GM19324 (cell line): Measurements from ENCODE around the gene CCND3.
"Not testable (repeated sequence)": the region's sequence is repeated elsewhere in the genome, so short reads cannot be mapped to it uniquely, and the experiment has no call there.

ENCODE experiments used
- ATAC-seq: cut with Tn5 transposase; IDR thresholded peaks from one replicate; pipeline ENCODE4 v1.9.1; 2021; ENCODE audit warnings: mild to moderate bottlenecking, moderate library complexity; ENCODE audit not compliant: unreplicated experiment, low FRiP score

CCND3 gene

DNA sequence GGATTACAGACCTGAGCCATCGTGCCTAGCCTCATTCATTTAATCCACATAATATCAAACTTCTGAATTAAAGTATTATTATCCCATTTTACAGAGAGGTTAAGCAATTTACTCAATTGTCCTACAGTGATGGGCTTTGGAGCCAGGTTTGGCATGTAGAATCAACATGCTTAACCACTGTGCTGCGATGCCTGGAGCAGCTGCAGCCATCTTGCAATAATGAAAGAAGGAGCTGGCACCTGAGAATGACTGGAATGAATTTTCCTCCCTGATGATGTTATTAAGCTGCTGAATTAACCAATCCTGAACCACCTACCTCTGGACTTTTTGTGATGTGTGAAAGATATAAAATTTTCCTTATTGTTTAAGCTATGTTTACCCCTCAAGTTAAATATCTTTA, 13.1 kb upstream of the CCND3 start:
- no peak for ATAC-seq

DNA sequence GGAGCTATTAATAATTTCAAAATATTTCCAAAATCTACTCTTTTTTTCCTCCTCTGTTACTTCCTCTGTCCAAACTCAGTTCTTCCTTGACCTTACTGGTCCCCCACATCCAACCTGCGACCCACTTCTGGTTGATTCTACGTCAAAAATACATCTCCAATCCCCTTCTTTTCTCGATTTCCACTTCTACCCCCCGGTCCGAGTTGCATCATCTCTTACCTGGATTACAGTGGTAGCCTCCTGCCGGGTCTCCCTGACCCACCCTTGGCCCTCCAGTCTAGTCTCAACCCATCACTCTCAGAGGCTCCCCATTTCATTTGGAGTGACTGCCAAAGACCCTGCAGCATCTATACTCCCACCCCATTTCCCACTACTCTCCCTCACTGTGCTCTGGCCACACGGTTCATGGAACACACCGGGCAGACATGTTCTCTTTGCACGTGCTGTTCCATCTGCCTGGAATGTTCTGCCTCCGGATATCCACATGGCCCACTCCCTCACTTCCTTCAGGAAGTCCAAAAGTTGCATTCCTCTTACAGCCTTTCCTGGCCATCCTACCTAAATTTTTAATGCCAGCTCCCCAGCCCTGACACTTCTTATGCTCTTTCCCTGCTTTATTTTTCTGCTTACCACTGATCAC, 6.1 kb upstream of the CCND3 start:
- ATAC-seq, result no peak

- ATAC-seq, result no peak
Measured at GRCh38 chr6:41943456-41943855, 1.8 kb upstream of the CCND3 start.

DNA sequence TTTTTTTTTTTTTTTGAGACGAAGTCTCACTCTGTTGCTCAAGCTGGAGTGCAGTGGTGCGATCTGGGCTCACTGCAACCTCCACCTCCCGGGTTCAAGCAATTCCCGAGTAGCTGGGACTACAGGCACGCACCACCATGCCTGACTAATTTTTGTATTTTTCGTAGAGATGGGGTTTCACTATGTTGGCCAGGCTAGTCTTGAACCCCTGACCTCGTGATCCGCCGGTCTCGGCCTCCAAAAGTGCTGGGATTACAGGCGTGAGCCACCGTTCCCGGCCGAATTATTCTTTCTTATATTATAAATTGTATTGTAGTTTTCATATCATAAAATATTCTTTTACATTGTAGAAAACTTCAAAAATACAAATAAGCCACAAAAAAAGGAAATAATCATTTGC, 1.3 kb upstream of the CCND3 start:
- not testable (repeated sequence) for ATAC-seq

DNA sequence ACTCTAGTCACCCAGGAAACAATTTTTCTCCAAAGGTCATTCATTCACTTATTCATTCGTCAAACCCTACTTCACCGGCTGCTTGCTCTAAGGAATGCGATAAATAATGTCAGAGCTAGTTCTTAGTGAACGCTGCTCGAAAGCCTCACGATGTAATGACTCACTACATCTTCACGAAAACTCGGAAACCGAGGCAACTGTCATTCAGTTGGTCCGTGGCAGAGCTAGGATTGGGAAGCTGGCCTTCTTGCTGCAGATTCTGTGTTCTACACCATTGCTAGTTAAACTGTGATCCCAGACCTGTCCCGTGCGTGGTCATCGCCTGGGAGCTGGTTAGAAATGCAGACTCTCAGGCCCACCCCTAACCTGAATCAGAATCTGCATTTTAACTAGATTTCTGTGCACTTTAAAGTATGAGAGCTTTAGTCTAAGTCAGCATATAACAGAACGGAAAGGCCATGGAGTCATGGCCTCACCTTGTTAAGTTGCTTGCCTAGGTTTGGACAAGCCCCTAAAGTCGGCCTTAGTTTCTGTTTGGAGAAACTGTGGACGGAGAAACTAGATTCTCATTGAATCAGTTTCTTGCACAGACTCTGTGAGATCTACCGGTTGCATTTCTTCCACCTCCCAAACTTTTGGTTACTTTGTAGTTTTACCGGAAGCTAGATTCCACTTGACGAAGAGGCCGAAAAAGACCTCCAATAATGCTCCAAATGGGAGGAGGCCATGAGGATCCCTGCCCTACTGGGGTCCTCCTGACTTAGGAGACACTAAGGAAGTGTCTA, 651 bp upstream of the CCND3 start:
- ATAC-seq, result no peak

DNA sequence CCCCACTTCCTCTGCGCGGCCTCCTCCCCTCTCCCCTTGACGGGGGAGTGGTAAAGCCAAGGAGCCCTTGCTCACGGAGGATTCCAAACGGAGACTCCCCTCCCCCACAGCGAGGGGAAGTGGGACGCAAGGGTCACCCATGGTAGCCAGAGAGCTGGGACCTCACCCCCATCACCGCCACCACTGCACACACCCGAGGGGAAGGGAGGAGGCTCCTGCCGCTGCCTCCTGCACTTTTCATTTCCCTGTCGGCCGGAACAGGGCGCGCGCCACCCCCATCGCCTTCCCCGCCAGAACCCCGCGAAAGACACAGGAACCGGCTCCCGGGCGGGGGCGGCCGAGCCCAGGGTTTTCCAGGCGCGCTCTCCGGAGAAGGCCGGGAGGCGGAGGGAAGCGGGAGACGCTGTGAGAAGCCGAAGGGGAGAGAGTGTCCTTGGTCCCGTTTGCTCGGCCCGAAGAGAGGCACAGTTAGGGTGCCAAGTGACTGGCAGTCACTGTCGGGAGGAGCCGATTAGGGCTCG, 789 bp downstream of the CCND3 start:
- ATAC-seq, result no peak

- no peak for ATAC-seq
Measured at GRCh38 chr6:41939848-41940758, 1.5 kb downstream of the CCND3 start.

- no peak for ATAC-seq
Measured at GRCh38 chr6:41939176-41939847, 2.3 kb downstream of the CCND3 start.

DNA sequence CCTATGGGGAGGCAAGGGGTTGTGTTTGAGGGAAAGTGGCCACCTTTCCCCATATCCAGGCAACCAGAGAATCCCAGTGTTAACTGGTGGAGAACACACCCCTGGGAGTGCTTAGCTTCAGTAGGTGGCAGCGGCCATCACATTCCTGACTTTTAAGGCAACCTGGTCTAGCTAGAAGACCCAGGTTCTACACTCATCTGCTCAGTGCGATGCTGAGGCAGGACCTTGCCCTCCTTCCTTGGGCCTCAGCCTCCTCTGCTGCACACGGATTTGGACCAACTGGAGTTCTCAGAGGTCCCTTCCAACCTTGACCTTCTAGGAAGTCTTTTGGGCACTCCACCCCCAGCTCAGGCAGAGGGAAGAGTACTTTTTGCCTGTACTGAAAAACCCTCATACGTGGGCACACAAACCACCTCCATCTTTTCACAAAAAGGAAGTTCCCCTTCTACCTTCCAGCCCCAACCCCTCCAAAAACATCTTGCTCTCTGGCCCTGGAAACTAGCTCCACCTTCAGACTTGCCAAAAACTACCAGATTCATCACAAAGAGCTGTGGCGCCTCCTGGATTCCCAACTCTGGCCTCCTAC, 2.9 kb downstream of the CCND3 start:
- ATAC-seq, result no peak

DNA sequence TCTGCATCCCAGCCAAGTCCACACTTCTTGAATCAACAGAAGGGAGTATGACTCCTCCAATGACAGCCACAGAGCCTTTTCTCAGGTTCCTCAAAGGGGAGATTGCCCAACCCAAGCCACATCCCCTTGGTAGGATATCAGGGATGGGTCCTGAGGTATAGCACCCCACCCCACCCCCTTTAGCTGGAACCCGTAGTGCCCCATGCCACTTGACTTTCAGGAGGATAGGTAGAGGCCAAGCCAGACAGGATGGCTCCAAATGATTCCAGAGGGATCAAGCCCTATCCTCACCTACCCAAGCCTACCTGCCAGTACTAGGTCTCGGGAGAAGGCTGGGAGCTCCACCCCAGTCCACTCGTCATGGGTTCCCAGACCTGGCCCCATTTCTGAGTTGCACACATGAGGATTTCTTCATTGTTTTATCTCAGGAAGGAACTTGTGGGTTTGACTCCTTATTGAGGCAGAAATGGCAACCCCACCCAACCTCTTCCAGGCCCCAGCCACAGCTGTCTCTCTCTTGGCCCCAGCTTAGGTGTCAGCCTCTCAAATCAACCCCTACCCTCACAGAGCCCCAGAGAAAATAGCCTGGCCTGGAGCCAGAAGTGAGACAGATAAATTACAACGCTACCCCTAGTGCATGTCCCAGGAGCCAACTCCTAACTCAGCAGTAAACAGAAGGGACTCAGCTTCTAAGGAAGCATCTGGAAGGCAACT, 3.6 kb downstream of the CCND3 start:
- no peak for ATAC-seq

- no peak for ATAC-seq
Measured at GRCh38 chr6:41937472-41937860, 4.1 kb downstream of the CCND3 start.

GRCh38 chr6:41936073-41936837, 5.4 kb downstream of the CCND3 start:
- ATAC-seq, result no peak

DNA sequence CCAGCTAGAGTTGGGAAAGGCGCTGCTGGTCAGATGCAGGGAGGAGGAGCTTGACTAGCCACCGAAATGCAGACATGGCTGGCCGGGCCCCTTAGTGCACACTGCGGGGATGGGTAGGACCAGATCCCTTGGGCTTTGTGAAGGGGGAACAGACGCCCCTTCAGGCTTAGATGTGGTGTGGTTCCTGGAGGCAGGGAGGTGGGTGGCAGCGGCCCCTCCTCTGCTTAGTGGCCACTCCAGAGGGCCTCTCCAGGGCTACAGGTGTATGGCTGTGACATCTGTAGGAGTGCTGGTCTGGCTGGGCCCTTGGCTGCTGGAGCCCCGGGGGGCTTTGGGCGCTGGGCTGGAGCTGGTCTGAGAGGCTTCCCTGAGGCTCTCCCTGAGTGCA, 5.9 kb downstream of the CCND3 start:
- no peak for ATAC-seq

GRCh38 chr6:41935193-41935574, 6.4 kb downstream of the CCND3 start:
- ATAC-seq, result no peak

DNA sequence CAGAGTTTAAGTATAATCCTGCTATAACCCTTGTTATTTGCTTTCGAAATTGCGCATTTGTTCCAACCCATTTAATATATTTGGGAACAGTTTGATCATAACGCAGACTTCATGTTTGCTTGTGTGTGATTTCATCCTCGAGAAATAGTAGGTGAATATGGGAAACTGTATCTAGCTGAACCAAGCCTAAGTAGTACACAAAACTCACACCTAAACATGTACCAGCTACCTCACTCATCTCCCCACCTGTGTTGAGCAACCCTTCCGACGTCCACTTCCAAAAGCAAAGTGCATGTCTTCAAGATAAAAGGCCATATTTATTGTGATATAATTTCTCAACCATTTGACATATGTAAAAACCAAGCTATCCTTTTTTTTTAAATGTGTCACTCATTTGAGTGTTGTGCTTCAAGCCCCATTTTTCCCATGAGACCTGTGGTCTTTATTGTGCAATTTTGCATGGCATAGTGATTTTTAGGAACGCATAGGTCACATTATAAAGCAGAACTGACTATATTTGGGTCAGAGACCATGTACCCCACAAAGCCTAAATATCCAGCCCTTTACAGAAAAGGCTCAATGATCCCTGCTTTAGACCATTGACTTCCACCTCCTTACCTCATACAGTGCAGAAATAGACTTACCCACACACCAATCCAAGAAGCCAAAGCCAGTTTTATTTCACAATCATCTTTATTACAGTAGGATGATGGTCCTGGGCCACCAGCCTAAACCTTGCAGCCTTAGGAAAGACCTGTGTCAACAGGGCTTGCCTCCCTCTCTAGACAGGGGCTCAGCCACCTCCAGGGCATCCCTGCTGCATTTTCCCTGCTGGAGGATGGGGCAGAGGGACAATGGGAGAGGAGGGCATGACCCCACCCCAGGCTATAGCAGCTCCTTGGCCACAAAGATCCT, 7.1 kb downstream of the CCND3 start:
- no peak for ATAC-seq

GRCh38 chr6:41932378-41932777, 9.2 kb downstream of the CCND3 start:
- ATAC-seq, result no peak

DNA sequence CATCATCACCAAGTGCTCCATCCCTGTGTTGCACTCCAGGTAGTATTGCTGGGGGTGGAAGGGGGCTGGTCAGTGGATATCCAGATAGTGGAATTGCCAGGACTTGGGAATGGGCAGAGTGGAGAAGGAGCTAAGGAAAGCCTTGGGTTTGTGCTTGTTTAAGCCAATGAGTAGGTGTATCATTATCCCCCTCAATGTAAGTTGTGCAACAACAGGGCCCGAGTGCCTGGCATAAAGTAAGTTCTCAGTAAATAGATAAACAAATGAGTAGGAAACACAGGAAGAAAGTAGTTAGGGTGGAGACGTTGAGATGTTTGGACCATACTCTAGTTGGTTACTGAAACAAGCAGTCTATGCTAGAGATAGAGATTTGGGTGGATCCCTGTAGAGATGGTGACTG, 9.8 kb downstream of the CCND3 start:
- no peak for ATAC-seq

GRCh38 chr6:41929924-41930323, 11.7 kb downstream of the CCND3 start:
- ATAC-seq, result no peak
